H1 (cell line): ENCODE data around the gene CACNA2D1. TPM values are rescaled to one million over a fixed set of nuclear protein-coding genes. Genes with fewer than 3 reads are reported as not detected.

Source experiments
- ATF2 ChIP-seq: IDR thresholded peaks from 2 replicates; pipeline ENCODE4 v1.6.1; 2012; ENCODE audit warnings: low read length, inconsistent platforms
- CHD1 ChIP-seq: IDR thresholded peaks from 2 replicates; pipeline ENCODE4 v1.6.1; 2012; ENCODE audit warnings: low read depth, low read length, improper control_type of control experiment
- GTF2F1 ChIP-seq: IDR thresholded peaks from 2 replicates; pipeline ENCODE4 v1.6.1; 2012; ENCODE audit warnings: low read depth, low read length, improper control_type of control experiment, borderline replicate concordance
- KDM1A ChIP-seq: fragments of 200-600, 300-600 bp; sonication (generic); IDR thresholded peaks from 2 replicates; pipeline ENCODE4 v1.7.1; 2016; ENCODE audit warnings: mild to moderate bottlenecking, low read length, borderline replicate concordance
- POLR2A ChIP-seq, 2 experiments: IDR thresholded peaks; 1 replicate in 1 of 2; 2 replicates in 1 of 2; pipeline ENCODE4 v1.6.1; 2011; ENCODE audit warnings: low read depth in 2 of 2, low read length in 2 of 2, mild to moderate bottlenecking in 2 of 2; ENCODE audit errors: control extremely low read depth in 1 of 2
- POLR2AphosphoS5 ChIP-seq: IDR thresholded peaks from 2 replicates; pipeline ENCODE4 v1.6.1; 2011; ENCODE audit warnings: low read depth, low read length
- SUZ12 ChIP-seq: fragments of 200-600 bp; sonication (generic); IDR thresholded peaks from 2 replicates; pipeline ENCODE4 v1.6.1; 2012; ENCODE audit warnings: mild to moderate bottlenecking, inconsistent platforms, low read length, moderate library complexity, mixed read lengths
- TEAD4 ChIP-seq: IDR thresholded peaks from 2 replicates; pipeline ENCODE4 v1.6.1; 2012; ENCODE audit warnings: low read depth, low read length, inconsistent platforms, mixed read lengths
- polyA plus RNA-seq, 7 experiments: library from polyadenylated mRNA; depleted of rRNA in 3 of 7; stranded (reverse) in 5 of 7; unstranded in 2 of 7; fragments of >200 nt in 5 of 7; fragments of 200-250 nt in 2 of 7; gene quantifications; 1 replicate in 5 of 7; 2 replicates in 1 of 7; 4 replicates in 1 of 7; pipeline versions ENCODE4 v1.2.1 to v1.2.3, GENCODE V29; 2011 to 2013; ENCODE audit warnings: missing spikeins in 2 of 7, mixed read lengths in 2 of 7
- total RNA-seq: library from RNA; stranded (reverse); fragmentation: NEBNext Ultra II Directional; extraction: Animal tissue kit (Norgen Biotek cat#: 25700); gene quantifications from 2 replicates; pipeline ENCODE4 v1.2.1, GENCODE V29; 2021

CACNA2D1 gene
- total and polyA plus RNA-seq, 2 of the 8 experiments (the other 6 are each of a cell fraction or from before 2014, with no cell fraction given) = 4.3 to 27.3 TPM

GRCh38 chr7:82360591-82361368, 82.8 kb downstream of the CACNA2D1 start (continued):
- TF ChIP-seq POLR2A (IDR thresholded peaks at IDR 0.05; ENCODE audit: control extremely low read depth in 1 of 2, low read depth in 2 of 2, low read length in 2 of 2) (no peak), POLR2AphosphoS5 (no peak), SUZ12 (no peak), ATF2 (no peak), CHD1 (no peak), KDM1A (no peak), TEAD4 (no peak), GTF2F1 (no peak)
